DOHH2 (cell line): ENCODE data around the gene PKP3.

Source experiments
- H3F3A ChIP-seq: fragments of 200-600 bp; sonication (generic), shearing (Covaris generic); 2 replicates; pipeline ENCODE4 v1.6.0; 2016; ENCODE audit warnings: antibody characterized with exemption, mild to moderate bottlenecking; ENCODE audit not compliant: control insufficient read depth, insufficient read depth
- H3K27ac ChIP-seq: fragments of 200-600 bp; sonication (generic); 2 replicates; pipeline ENCODE4 v1.5.1; 2014; ENCODE audit warnings: low read depth, mild to moderate bottlenecking, low read length, moderate library complexity
- H3K27me3 ChIP-seq: fragments of 200-600 bp; sonication (generic); 2 replicates; pipeline ENCODE4 v1.6.1; 2014; ENCODE audit warnings: mild to moderate bottlenecking, low read length, mixed read lengths; ENCODE audit not compliant: control insufficient read depth
- H3K36me3 ChIP-seq: fragments of 200-600 bp; sonication (generic); 2 replicates; pipeline ENCODE4 v1.6.1; 2014; ENCODE audit warnings: mild to moderate bottlenecking, low read length, moderate library complexity, mixed read lengths; ENCODE audit not compliant: control insufficient read depth
- H3K4me1 ChIP-seq: fragments of 200-600 bp; sonication (generic); 2 replicates; pipeline ENCODE4 v1.6.1; 2014; ENCODE audit warnings: mild to moderate bottlenecking, low read length, mixed read lengths; ENCODE audit not compliant: control insufficient read depth
- H3K4me2 ChIP-seq: fragments of 200-600 bp; sonication (generic); 2 replicates; pipeline ENCODE4 v1.6.0; 2014; ENCODE audit warnings: mild to moderate bottlenecking, low read length, moderate library complexity
- H3K4me3 ChIP-seq: fragments of 200-600 bp; sonication (generic); 2 replicates; pipeline ENCODE4 v1.5.1; 2014; ENCODE audit warnings: mild to moderate bottlenecking, low read length, mixed read lengths
- H3K79me2 ChIP-seq: fragments of 200-600 bp; sonication (generic); 2 replicates; pipeline ENCODE4 v1.6.1; 2014; ENCODE audit warnings: mild to moderate bottlenecking, low read length, mixed read lengths; ENCODE audit not compliant: control insufficient read depth
- H3K9me2 ChIP-seq: fragments of 200-600 bp; sonication (generic); replicated peaks from 2 replicates; pipeline ENCODE4 v1.6.1; 2014; ENCODE audit warnings: mild to moderate bottlenecking, low read length, mixed read lengths; ENCODE audit not compliant: control insufficient read depth
- H3K9me3 ChIP-seq: fragments of 200-600 bp; sonication (generic); 2 replicates; pipeline ENCODE4 v1.6.1; 2014; ENCODE audit warnings: antibody characterized with exemption, low read length, mixed read lengths; ENCODE audit not compliant: control insufficient read depth, insufficient read depth
- H4K20me1 ChIP-seq: fragments of 200-600 bp; sonication (generic); 2 replicates; pipeline ENCODE4 v1.6.0; 2014; ENCODE audit warnings: low read depth, mild to moderate bottlenecking, antibody characterized with exemption, low read length, moderate library complexity; ENCODE audit not compliant: control insufficient read depth, insufficient read depth
- CTCF ChIP-seq: fragments of 200-600 bp; sonication (generic); IDR thresholded peaks from one replicate; pipeline ENCODE4 v1.5.1; 2014; ENCODE audit warnings: antibody characterized with exemption, mild to moderate bottlenecking, low read depth, low read length; ENCODE audit not compliant: poor library complexity, severe bottlenecking
- EZH2phosphoT487 ChIP-seq: fragments of 200-600 bp; sonication (generic); IDR thresholded peaks from 2 replicates; pipeline ENCODE4 v1.6.1; 2017; ENCODE audit warnings: borderline replicate concordance, mild to moderate bottlenecking, antibody characterized with exemption, low read length, moderate library complexity, mixed read lengths

Gene PKP3

GRCh38 chr11:442611-443081 lies 48.6 kb downstream of the PKP3 start:
- H3F3A ChIP-seq: peaks cover 3% of the 10 kb centered on the region; the same call in 1 of the 2 replicates
- H3K36me3 ChIP-seq: no peaks in the 10 kb centered on the region
- H3K9me3 ChIP-seq: no peaks in the 10 kb centered on the region
- H3K4me2 ChIP-seq: no peak overlapping the region
- H3K27me3 ChIP-seq: no peaks in the 10 kb centered on the region; the same call in 1 of the 2 replicates
- no peak overlapping the region for H3K27ac ChIP-seq
- H3K4me3 ChIP-seq: no peak overlapping the region
- TF ChIP-seq CTCF: no peak
- no peak for TF ChIP-seq EZH2phosphoT487
- no peaks in the 10 kb centered on the region for H3K79me2 ChIP-seq
- peaks cover 13% of the 10 kb centered on the region for H3K4me1 ChIP-seq
- no peaks in the 10 kb centered on the region for H4K20me1 ChIP-seq
- H3K9me2 ChIP-seq: no peaks in the 10 kb centered on the region

GRCh38 chr11:443542-444199 lies 49.7 kb downstream of the PKP3 start:
- peaks cover 19% of the 10 kb centered on the region for H3K4me1 ChIP-seq

GRCh38 chr11:444396-445144 lies 50.6 kb downstream of the PKP3 start:
- H3K27me3 ChIP-seq: no peaks in the 10 kb centered on the region; the same call in 1 of the 2 replicates
- H3K27ac ChIP-seq: no peak overlapping the region
- TF ChIP-seq CTCF (no peak), EZH2phosphoT487 (no peak)
- no peaks in the 10 kb centered on the region for H4K20me1 ChIP-seq
- no peaks in the 10 kb centered on the region for H3K9me2 ChIP-seq
- no peaks in the 10 kb centered on the region for H3K36me3 ChIP-seq
- H3K4me3 ChIP-seq: no peak overlapping the region
- no peaks in the 10 kb centered on the region for H3K9me3 ChIP-seq
- H3K4me1 ChIP-seq: peaks cover 28% of the 10 kb centered on the region
- peaks cover 15% of the 10 kb centered on the region for H3F3A ChIP-seq
- peaks cover 5% of the 10 kb centered on the region for H3K79me2 ChIP-seq
- no peak overlapping the region for H3K4me2 ChIP-seq

More at GRCh38 chr11:443542-444199, 49.7 kb downstream of the PKP3 start:
- H3K9me2 ChIP-seq: no peaks in the 10 kb centered on the region
- H3K79me2 ChIP-seq: no peaks in the 10 kb centered on the region
- H3F3A ChIP-seq: peaks cover 6% of the 10 kb centered on the region
- no peaks in the 10 kb centered on the region for H3K36me3 ChIP-seq
- no peak overlapping the region for H3K27ac ChIP-seq
- no peaks in the 10 kb centered on the region; the same call in 1 of the 2 replicates for H3K27me3 ChIP-seq
- TF ChIP-seq CTCF (no peak), EZH2phosphoT487 (no peak)
- H3K4me3 ChIP-seq: no peak overlapping the region
- no peaks in the 10 kb centered on the region for H4K20me1 ChIP-seq
- no peaks in the 10 kb centered on the region for H3K9me3 ChIP-seq
- no peak overlapping the region for H3K4me2 ChIP-seq
